CD4-positive, alpha-beta T cell treated with Interleukin-6 at 100 ng/mL for 8 hours (primary cell): ENCODE measurements around the gene ZYG11B.
"Not testable (repeated sequence)": the region's sequence is repeated elsewhere in the genome, so short reads cannot be mapped to it uniquely, and the experiment has no call there.

Experiments used
- DNase-seq: peaks from one replicate; pipeline ENCODE4 v3.0.0-alpha.2; 2020; ENCODE audit warnings: mixed read lengths, low spot score

Gene ZYG11B

GRCh38 chr1:52726265-52727113 lies at the start of gene ZYG11B:
TSS of gene ZYG11B (plus strand) at chr1:52726453. CDS start at chr1:52726654, 201 bp downstream.
- peak; percentile 91 for DNase-seq

GRCh38 chr1:52677076-52677806 lies 49.0 kb upstream of the ZYG11B start:
- no peak for DNase-seq

GRCh38 chr1:52679048-52679447 lies 47.2 kb upstream of the ZYG11B start:
- DNase-seq = no peak

DNA sequence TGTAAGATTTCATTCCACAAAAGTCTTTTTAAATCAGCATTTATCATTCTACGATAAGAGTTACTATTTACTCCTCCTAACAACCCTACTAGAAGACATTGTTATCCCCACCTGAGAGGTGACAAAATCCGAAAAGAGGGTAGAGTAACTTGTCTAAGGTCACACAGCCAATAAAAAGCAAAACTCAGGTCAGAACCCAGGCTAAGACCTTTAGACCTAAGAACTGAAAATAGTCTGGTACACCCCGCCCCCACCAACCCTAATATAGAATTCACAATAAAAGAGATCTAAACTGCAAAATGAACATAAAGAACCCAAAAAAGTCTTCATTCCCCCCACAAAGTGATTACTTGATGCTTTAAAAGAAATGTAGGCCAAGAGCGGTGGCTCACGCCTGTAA lies 46.8 kb upstream of the ZYG11B start:
- no peak for DNase-seq

- no peak for DNase-seq
These were observed 45.9 kb upstream of the ZYG11B start for GRCh38 chr1:52680353-52680752.

GRCh38 chr1:52681136-52681535 lies 45.1 kb upstream of the ZYG11B start:
- DNase-seq = no peak

DNA sequence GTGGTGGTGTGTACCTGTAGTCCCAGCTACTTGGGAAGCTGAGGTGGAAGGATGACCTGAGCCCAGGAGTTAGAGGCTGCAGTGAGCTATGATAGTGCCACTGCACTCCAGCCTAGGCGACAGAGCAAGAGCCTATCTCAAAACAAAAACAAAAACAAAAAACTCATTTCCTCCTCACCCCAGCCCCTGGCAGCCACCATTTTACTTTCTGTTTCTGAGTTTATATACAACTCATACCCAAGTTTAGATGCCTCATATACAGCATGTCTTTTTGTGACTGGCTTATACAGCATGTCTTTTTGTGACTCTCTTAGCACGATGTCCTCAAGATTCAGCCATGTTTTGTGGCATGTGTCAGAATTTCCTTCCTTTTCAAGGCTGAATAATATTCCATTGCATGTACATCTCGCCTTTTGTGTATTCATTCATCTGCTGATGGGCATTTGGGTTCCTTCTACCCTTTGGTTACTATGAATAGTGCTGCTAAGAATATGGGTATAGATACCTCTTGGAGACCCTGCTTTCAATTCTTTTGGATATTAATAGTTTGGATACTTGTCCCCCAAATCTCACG lies 42.8 kb upstream of the ZYG11B start:
- no peak for DNase-seq

DNA sequence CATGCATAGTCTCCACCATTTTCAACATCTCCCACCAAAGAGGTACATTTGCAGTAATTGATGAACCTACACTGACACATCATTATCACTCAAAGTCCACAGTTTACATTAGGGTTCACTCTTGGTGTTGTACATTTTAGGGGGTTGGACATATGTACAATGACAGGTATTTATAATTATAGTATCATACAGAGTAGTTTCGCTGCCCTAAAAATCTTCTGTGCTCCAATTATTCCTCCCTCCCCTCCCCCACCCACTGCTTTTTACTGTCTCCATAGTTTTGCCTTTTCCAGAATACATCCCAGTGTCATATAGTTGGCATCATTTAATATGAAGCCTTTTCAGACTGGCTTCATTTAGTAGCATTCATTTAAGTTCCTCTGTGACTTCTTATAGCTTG lies 41.7 kb upstream of the ZYG11B start:
- DNase-seq = no peak

- DNase-seq = peak; percentile 85
These were observed 39.9 kb upstream of the ZYG11B start for GRCh38 chr1:52686261-52686751.

GRCh38 chr1:52686830-52687229 lies 39.4 kb upstream of the ZYG11B start:
- no peak for DNase-seq

DNA sequence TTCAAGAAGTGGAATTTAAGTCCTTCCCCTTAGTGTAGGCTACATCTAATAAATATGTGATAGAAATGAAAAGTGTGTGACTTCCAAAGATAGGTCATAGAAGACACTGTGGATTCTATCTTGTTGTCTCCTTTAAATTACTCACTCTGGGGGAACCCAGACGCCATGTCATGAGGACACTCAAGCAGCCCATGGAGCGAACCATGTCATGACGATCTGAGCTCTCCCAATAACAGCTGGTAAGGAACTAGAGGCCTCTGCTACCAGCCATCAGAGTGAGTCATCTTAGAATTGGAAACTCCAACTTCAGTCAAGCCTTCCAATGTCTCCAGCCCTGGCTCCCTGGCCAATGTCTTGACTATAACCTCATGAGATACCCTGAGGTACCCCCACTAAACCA lies 34.4 kb upstream of the ZYG11B start:
- no peak for DNase-seq

GRCh38 chr1:52692697-52693096 lies 33.6 kb upstream of the ZYG11B start:
- no peak for DNase-seq

DNA sequence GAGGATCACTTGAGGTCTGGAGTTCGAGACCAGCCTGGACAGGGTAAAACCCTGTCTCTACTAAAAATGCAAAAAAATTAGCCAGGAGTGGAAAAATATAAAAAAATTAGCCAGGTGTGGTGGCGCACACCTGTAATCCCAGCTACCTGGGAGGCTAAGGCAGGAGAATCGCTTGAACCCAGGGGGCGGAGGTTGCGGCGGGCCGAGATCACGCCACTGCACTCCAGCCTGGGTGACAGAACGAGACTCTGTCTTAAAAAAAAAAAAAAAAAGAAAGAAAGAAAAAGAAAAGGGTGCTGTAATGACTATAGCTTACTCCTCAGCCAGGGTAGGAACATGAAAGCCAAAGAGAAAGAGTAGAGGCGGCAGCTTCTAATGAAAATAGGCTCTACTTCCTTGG lies 32.9 kb upstream of the ZYG11B start:
- not testable (repeated sequence) for DNase-seq

DNA sequence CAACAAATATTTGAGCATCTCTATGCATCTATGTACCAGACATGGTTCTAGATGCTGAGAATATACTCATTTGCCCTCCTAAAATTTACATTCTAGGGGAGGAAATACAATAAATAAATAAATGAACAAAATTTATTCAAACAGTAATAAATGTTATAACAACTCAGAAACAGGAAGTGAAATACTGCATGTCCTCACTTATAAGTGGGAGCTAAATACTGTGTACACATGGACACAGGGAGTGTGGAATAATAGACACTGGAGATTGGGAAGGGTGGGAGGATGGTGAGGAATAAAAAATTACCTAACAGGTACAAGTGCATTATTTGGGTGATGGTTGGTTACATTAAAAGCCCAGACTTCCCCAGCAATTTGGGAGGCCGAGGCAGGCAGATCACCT lies 32.4 kb upstream of the ZYG11B start:
- no peak for DNase-seq

DNA sequence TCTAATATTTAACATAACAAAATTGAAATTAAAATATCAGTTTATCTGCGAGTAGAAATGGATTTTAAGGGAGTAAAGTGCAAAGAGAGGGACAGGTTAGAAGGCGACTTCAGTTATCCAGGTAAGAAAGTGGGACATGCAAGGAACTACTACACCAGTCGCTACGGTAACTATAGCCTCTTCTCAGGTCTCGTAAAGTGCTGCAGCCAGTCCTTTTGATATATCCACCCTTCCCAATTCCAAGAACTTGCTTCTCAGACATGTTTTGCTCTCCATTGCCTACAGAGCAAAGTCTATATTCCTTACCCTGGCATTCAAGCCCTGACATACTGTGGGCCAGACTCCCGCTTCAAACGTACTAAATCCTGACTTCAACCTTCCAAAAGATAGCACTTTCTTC lies 30.6 kb upstream of the ZYG11B start:
- no peak for DNase-seq

DNA sequence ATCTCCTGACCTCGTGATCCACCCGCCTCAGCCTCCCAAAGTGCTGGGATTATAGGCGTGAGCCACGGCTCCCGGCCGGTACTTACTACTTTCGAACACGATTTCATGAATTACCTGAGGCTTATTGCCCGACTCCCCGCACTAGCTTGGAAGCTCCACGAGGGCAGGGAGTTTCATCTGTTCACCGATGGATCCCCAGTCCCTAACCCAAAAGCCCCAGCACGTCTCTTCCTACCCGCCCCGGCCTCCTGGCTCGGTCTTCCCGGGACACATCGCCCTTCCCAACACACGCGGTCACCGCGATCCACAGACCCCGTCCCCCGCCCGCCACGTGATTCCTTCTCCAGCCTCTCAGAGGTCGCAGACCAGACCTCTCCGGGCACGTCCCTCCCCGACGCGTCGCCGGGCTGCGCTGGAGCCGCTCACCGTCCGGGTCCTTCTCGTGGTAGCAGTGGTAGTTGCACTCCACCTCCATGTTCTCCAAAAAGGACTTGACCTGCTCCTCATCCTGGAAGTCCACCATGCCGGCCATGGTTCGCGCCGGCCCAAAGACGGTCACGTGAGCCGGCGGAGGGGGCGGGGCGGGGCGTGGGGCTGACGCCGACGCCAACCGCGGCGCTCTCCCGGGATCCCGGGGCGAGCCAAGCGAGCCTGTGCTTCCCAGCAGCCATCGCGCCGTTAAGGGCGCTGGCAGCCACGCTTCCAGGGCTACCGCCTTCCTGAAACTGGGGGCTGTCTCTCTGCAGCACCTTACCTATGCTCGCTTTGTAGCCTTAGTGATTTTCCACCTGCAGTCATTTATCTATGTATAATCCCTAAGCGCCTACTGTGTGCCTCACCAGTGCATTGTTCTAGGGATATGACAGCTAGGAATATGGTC lies 28.2 kb upstream of the ZYG11B start, which contains the start of gene COA7:
Gene COA7, minus strand, starts transcription at position 553 of the 880 bp plus-strand sequence. Its CDS starts 21 bp downstream, at position 532.
- DNase-seq = peak; percentile 59

- peak; percentile 88 for DNase-seq
These were observed 23.1 kb upstream of the ZYG11B start for GRCh38 chr1:52702886-52703787.

GRCh38 chr1:52706136-52706670 lies 20.1 kb upstream of the ZYG11B start:
- DNase-seq = no peak

DNA sequence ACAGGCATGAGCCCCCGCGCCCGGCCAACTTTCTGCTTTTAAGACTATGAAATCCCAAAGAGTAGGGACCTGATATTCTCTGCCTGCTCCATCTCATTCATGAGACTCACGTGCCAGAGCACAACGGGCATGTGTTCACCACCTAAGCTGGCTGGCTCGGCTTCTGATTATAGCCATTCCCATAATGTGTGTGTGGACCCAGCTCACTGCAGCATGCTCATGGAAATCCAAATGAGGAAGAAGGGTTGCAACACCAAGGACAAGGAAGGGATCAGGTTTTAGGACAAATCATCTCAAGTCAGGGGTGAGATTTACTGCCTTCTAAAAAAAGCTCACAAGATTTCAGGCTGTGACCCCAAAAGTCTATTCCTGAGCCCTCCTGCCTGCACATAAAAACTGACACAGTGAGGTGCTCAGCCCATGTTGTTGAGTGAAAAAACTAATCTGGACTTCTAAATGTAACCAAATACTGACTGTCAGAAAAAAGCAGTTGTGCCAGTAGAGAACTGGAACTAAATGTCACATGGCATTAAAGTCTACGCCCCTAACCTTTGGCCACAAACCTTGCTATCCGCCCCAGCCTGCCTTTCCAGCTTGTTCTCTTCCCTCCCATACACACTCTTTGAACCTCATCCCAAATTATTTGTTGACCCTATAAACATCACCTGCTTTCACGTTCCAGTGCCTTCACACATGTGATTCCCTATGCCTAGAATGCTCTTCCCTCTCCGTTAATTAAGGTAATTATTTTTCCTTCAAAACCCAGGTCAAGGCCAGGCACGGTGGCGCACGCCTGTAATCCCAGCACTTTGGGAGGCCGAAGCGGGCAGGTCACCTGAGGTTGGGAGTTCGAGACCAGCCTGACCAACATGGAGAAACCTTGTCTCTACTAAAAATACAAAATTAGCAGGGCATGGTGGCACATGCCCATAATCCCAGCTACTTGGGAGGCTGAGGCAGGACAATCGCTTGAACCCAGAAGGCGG lies 19.0 kb upstream of the ZYG11B start:
- DNase-seq = no peak
